ENCODE data around the gene CEP350.

GRCh38 chr1:180154003-180154324 lies 199.4 kb downstream of the CEP350 start:
- TF ChIP-seq EZH2 (IDR thresholded peaks at IDR 0.05) (no peak), POLR2AphosphoS5 (IDR thresholded peaks at IDR 0.05; ENCODE audit: borderline replicate concordance, low read depth, low read length) (no peak), FOXP2 (optimal IDR thresholded peaks at IDR 0.05; ENCODE audit: control extremely low read depth, extremely low read length, insufficient read depth) (no peak)
